Erythroblast (primary cell): ENCODE results near the gene FUCA2.

Experiments
- GATA1 ChIP-seq: IDR thresholded peaks from 2 replicates; pipeline ENCODE4 v1.6.1; 2011; ENCODE audit warnings: low read depth, mild to moderate bottlenecking, control low read depth, low read length, moderate library complexity
- POLR2A ChIP-seq: IDR thresholded peaks from 2 replicates; pipeline ENCODE4 v1.6.1; 2011; ENCODE audit warnings: mild to moderate bottlenecking, low read length

DNA sequence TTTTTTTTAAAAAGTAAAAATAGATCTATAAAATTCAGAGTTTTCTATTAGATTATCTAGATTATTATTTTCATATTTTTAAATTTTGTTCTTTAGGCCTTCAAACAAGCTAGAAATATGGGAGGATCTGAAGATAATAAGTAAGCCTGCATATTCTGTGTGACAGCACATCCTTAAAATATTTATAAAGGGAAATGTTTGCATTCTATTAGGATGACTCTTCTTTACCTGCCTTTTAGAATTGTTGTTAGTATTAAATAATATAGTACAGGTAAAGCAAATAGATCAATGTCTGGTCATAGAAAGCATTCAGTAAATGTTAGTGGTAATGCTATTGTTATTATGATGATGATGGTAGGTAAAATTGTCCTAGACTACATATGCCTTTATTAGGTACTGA is 43.5 kb downstream of the FUCA2 start:
- TF ChIP-seq POLR2A, result no peak
- TF ChIP-seq GATA1, result no peak
